NCI-H2081 (cell line): ENCODE results near the gene NOL4L.

Source experiments
- DNase-seq, 2 experiments: peaks; one replicate each; lab custom pipeline; 2025; lab: John Stamatoyannopoulos, UW

NOL4L gene

DNA sequence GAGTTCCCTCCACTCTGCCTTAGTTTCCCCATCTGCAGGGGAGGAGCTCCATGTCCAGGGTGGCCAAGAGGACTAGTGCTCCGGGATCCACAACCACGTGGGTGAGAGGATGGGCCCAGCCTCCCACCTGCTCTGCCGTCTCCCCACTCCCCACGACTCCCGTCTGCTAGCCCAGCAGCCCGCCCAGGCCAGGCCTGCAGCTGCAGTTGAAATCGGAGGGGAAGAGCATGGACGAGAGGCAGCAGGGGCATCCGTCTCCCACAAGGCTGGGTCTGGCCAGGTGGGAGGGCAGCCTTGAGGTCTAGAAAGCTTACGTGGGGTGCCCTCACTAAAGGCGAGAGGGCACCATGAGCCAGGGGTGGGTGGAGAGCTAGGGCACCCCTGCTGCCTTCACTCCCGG lies 8.6 kb downstream of the NOL4L start:
- no peak for DNase-seq

DNA sequence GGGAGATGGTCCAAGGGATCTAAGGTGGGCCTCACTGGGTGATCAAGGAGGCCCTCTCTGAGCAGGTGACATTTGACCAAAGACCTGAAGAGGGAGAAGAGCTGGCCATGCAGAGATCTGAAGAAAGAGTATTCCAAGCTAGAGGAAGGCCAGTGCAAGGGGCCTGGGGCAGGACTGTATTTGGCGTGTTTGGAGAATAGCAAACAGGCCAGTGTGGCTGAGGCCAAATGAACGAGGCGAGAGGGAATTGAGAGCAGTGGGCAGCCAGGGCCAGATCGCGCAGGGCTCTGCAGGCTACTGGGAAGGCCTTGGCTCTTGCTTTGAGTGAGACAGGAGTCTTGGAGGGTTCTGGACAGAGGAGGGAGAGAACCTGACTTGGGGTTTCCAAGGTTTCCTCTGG lies 9.3 kb downstream of the NOL4L start:
- no peak for DNase-seq

DNA sequence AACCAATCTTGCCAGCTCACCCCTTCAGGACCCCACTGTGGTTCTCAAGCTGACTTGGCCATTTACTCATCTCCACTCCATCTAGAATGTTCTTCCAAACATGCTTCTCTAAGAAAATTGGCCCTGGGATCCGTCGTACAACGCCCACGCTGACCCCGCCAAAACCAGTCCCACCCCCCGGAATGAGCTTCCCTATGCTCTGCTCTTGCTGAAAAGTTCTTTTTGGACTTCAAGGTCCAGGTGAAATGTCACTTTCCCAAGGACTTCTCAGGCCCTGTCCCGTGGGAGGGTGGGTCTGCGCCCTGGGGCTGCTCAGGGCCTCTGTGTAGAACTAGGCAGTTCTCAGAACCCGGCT lies 9.9 kb downstream of the NOL4L start:
- no peak for DNase-seq

DNA sequence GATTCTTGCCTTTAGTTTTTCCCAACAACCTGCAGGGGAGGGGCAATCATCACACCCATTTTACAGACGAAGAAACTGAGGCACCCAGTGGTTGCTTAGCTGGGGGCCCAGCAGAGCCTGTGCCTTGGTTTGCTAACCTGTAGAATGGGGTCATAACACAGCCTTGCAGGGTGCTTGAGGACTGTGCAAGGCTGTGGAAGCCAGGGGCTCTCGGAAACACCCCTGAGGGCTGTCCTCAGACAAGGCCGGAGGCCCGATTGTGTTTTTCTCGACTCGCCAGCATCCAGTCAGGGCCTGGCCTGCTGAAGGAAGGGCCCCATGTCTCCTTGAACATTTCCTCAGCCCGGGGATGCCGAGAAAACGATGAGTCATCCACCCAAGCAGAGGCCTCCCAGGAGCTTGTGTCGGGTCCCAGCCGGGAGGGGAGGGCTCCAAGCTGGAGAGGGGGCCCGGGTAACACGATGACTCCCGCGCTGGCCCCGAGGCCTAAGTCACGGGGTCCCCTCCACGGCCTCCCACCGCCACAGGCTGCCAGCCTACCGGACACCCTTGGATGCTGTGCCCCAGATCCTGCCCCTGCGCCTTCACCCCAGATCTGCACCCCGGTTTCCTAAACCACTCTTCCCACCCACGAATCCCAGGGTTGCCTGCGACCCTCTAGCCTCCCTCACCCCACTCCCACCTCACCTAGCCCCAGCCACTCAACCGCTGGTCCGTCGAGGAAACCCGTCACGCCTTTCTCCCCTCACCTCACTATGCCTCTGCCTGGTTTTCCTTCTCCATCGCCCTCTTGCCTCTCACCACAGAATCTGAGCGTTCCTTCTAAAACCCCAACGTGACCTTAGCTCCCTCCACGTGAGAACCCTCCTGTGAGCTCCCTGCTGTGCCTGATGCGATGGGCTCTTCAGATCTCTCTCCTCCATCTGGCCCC lies 10.6 kb downstream of the NOL4L start:
- DNase-seq: no peak

DNA sequence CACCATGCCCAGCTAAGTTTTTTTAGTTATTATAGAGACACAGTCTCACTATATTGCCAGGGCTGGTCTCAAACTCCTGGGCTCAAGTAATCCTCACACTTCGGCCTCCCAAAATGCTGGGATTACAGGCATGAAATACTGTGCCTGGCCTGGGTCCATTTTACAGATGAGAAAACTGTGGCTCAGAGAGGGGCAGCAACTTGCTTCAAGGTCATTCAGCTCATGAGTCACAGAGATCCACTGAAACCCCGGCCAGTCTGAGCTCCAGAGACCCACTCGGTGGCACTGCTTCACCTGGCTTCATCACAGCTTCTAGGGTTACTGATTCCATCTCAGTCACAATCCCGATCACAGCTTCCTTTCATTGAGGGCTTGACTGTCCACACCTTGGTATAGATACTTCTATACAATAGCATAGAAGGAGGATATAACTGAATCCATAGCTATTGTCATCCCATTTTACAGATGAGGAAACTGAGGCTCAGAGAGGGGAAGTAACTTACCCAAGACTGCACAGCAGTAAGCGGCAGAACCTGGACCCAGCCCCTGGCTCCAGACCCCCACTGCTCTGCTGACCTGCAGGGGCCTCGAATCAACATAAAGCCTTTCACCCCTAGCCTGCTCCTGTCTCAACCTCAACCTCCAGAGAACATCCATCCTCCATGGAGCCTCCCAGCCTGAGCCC lies 11.8 kb downstream of the NOL4L start:
- no peak for DNase-seq

GRCh38 chr20:32572271-32572968 lies 12.7 kb downstream of the NOL4L start:
- no peak for DNase-seq

GRCh38 chr20:32571566-32571965 lies 13.6 kb downstream of the NOL4L start:
- no peak for DNase-seq

DNA sequence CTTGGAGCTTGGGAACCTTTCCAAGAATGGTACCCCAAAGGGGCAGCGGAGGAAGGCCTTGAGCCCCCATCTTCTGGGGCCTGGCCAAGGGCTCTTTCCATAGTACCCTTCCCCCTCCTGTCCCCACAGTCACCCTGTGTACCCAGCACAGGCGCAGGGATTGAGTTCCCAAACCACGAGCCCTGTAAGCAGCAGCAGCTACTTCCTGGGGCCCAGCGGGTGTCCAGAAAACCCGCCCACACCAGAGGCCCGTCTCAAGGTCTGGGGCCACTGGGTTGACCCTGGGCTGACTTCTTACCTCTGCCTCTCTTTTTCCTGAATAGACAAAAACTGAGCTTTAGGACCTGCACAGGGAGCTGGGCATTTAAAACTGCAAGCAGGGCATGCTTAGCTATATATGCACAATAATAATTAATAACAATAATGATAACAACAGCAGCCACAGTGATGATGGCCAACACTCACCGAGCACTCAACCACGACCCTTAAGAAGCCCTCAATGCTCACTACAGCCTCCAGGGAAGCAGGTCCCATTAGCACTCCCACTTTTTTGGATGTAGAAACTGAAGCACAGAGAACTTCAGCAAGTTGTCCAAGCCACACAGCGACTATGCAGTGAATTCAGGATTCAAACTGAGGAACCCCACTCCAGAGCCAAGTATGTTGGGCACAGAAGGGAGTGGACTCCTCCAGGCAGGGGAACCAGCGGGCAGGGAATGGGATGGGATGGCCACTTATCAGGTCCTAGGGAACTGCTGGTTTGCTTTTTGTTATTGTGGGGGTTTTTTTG lies 14.5 kb downstream of the NOL4L start:
- DNase-seq: no peak

DNA sequence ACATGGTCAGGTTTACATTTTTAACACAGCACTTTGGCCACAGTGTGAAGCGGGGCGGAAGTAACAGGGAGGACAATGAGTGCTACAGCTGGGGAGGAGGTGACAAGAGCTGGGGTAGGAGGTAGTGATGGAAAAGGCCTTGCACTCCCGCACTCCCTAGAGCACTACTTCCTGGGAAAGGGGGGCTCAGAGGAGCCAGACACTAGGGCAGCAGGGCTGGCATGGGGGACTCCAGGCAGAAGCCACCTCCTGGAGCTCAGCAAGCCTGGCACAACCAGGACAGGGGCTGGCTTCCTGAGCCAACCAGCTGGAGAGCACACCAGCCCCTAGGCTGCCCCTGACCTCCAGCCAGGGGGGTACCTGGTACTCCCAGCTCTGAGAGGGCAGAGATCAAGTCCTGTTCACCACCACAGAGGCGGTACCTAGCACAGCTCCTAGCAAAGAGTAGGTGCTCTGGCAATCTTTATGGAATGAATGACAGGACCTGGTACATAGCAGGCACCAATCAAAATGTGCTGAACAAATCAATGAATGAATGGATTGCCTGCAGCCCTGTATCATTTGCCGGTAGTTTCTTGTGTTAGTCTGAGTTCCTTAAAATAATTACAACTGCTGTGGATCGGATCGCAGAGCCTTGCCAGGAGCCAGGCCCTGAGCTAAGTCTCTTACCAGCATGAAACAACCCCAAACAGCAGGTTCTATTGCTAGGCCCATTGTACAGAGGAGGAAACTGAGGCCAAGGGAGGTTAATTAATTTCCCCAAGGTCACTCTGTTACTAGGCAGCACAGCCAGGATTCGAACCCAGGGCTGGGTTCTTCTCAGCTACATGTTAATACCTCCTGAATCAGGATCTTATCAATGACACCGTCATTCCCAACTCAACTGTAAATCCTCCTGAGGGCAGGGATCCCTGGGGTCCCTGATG lies 15.5 kb downstream of the NOL4L start:
- peak in 1 of 2 experiments; percentile 25 for DNase-seq

GRCh38 chr20:32569018-32569379 lies 16.1 kb downstream of the NOL4L start:
- DNase-seq: no peak

GRCh38 chr20:32567384-32568178 lies 17.6 kb downstream of the NOL4L start:
- peak in 1 of 2 experiments; percentile 40 for DNase-seq

GRCh38 chr20:32566379-32567374 lies 18.5 kb downstream of the NOL4L start:
- DNase-seq: no peak

DNA sequence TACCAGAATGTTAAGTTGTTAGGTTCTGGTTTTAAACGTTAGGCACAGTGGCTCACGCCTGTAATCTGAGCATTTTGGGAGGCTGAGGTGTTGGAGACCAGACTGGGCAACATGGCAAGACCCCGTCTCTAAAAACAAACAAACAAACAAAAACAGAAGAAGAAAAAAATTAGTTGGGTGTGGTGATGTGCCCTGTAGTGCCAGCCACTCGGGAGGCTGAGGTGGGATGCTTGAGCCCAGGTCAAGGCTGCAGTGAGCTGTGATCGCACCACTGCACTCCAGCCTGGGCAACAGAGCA lies 19.4 kb downstream of the NOL4L start:
- no peak for DNase-seq

- DNase-seq: no peak
Observed at GRCh38 chr20:32564921-32565734, 20.0 kb downstream of the NOL4L start.

DNA sequence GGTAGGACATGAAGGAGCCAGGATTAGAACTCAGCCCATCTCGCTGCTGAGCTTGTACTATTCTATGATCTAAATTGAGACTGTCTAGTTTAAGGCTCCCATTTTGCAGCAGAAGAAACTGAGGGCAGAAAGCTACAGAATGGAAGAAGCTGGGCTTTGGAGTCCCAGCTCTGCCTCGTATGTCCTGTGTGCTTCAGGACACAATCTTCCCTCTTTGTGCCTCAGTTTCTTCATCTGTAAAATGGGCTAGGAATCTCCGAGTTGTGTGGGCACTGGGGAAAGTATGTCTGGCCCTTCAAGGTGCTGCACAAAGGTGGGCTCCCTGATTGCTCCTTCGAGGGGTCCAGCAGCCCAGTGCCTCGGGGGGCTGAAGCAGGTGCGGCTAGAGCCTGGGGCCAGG lies 20.7 kb downstream of the NOL4L start:
- no peak for DNase-seq

GRCh38 chr20:32563311-32564272 lies 21.5 kb downstream of the NOL4L start:
- peak; percentile 83 to 89 for DNase-seq

DNA sequence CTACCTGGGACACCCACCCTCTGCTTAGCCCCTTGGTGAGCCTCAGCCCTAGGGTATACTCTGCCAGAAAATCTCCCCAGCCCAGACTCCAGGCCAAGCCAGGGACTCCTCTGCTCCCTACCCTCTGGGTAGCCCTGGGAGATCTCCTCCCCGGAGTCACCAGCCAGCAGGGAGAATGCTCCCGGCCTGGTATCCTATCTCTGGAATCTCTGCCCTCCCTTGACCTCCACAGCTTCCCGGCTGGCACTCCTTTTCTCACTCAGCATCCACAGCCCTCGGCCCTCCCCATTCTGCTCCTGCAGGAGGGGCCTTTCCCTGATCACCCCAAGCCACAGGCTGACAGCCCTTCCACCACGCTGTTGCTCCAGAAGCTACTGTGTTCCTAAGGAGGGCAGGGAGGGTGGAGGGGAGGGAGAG lies 22.6 kb downstream of the NOL4L start:
- DNase-seq: no peak
